ENCODE measurements around the gene PSMB5.

- TF ChIP-seq CTCF (CRISPR knock-in tag; IDR thresholded peaks at IDR 0.05) = no peak
- no peak for TF ChIP-seq EZH2 (conservative IDR thresholded peaks at IDR 0.05; ENCODE audit: low read depth, low read length)
- no peak for TF ChIP-seq ZBTB8A (CRISPR knock-in tag; IDR thresholded peaks at IDR 0.05; ENCODE audit: borderline replicate concordance, low read depth)
- no peak; the same call in 1 of the 2 replicates for TF ChIP-seq POLR2AphosphoS5 (IDR thresholded peaks at IDR 0.05; ENCODE audit: low read depth, low read length)
- TF ChIP-seq HDAC2 (CRISPR knock-in tag; IDR thresholded peaks at IDR 0.05) = no peak
- no peak for TF ChIP-seq EP300 (IDR thresholded peaks at IDR 0.05; ENCODE audit: low read depth in 2 of 2, low read length in 2 of 2)
- no peak for TF ChIP-seq EP300 (CRISPR knock-in tag; IDR thresholded peaks at IDR 0.05; ENCODE audit: borderline replicate concordance)
- no peak for TF ChIP-seq ETV5 (CRISPR knock-in tag; IDR thresholded peaks at IDR 0.05; ENCODE audit: borderline replicate concordance)
- no peak for TF ChIP-seq TERF1 (CRISPR knock-in tag; IDR thresholded peaks at IDR 0.05)
- TF ChIP-seq NBN (conservative IDR thresholded peaks at IDR 0.05) = no peak
- no peak for TF ChIP-seq ZZZ3 (CRISPR knock-in tag; IDR thresholded peaks at IDR 0.05; ENCODE audit: borderline replicate concordance)
- TF ChIP-seq CEBPB (IDR thresholded peaks at IDR 0.05; ENCODE audit: borderline replicate concordance, low read depth, low read length) = no peak
- no peak for TF ChIP-seq SP140L (CRISPR knock-in tag; IDR thresholded peaks at IDR 0.05; ENCODE audit: borderline replicate concordance)
- TF ChIP-seq UBTF (CRISPR knock-in tag; IDR thresholded peaks at IDR 0.05) = peak; percentile 13; the same call in 1 of the 2 replicates
- TF ChIP-seq PHF21A (CRISPR knock-in tag; IDR thresholded peaks at IDR 0.05) = no peak
Measured at GRCh38 chr14:22985894-22986507, 48.7 kb downstream of the PSMB5 start.
